ENCODE data around the gene TASP1. TPM values are rescaled to one million over a fixed set of nuclear protein-coding genes. Genes with fewer than 3 reads are reported as not detected.
A peak's percentile ranks its signal among the peaks of the same experiment; 100 is the strongest.
"Not testable (repeated sequence)": the region's sequence is repeated elsewhere in the genome, so short reads cannot be mapped to it uniquely, and the experiment has no call there.

TASP1 gene
- total and polyA plus RNA-seq, 4 donors, result 2.5 to 10.0 (median 4.7) TPM

DNA sequence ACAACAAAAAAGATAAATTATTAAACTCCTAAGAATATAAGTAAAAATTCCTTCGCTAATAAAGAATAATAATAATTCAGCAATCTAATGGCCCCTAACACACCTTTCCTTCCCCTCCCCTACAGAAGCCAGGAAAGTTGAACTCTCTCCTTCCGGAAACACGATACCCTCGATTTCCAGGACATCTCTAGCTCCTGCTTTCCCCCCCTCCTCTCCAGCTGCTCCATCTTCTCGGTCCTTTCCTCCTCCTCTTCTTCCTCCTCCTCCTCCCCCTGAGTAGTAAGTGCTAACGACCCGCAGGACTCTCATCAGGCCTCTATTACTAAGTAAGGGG is 603 bp downstream of the TASP1 start:
- Histone ChIP-seq H3K9ac (ENCODE audit: low read depth in 1 of 2, low read length in 2 of 2) (peak overlapping the region in 1 of 2 donors; percentile 82), H3K4me1 (ENCODE audit: control insufficient read depth in 4 of 4, insufficient read depth in 4 of 4, low read length in 3 of 4) (peaks cover 0 to 11% (median 5%) of the 10 kb centered on the region in 4 donors), H3K27me3 (ENCODE audit: control insufficient read depth in 4 of 4, insufficient read depth in 4 of 4, low read length in 3 of 4) (no peaks in the 10 kb centered on the region), H3K9me3 (ENCODE audit: control insufficient read depth in 4 of 4, low read length in 3 of 4) (no peaks in the 10 kb centered on the region), H3K36me3 (ENCODE audit: control insufficient read depth in 4 of 4, insufficient read depth in 3 of 4, low read depth in 1 of 4, low read length in 3 of 4) (no peaks in the 10 kb centered on the region), H3K27ac (ENCODE audit: low read depth in 1 of 2, low read length in 2 of 2) (peak overlapping the region; percentile 66 to 82), H3K4me3 (ENCODE audit: low read depth in 1 of 3, low read length in 3 of 3) (peak overlapping the region; percentile 85 to 97 (median 86))
- no peak for TF ChIP-seq TAF1 (conservative IDR thresholded peaks at IDR 0.05)
- no peak for TF ChIP-seq CTCF (IDR thresholded peaks at IDR 0.05; ENCODE audit: low read depth, low read length, missing input control)
- no peak for TF ChIP-seq SP1 (IDR thresholded peaks at IDR 0.05)
- TF ChIP-seq MAX (IDR thresholded peaks at IDR 0.05), result no peak
- TF ChIP-seq HNF4G (IDR thresholded peaks at IDR 0.05), result no peak
- DNase-seq (ENCODE audit: low spot score), result no peak
- 3% methylated on average over 7 of the region's 7 CpGs for WGBS

GRCh38 chr20:13632431-13632830 is 6.3 kb downstream of the TASP1 start:
- Histone ChIP-seq H3K27me3 (ENCODE audit: control insufficient read depth in 4 of 4, insufficient read depth in 4 of 4, low read length in 3 of 4) (no peaks in the 10 kb centered on the region), H3K4me3 (ENCODE audit: low read depth in 1 of 3, low read length in 3 of 3) (no peak overlapping the region), H3K36me3 (ENCODE audit: control insufficient read depth in 4 of 4, insufficient read depth in 3 of 4, low read depth in 1 of 4, low read length in 3 of 4) (peaks cover 0 to 7% (median 5%) of the 10 kb centered on the region in 4 donors), H3K9ac (ENCODE audit: low read depth in 1 of 2, low read length in 2 of 2) (no peak overlapping the region), H3K27ac (ENCODE audit: low read depth in 1 of 2, low read length in 2 of 2) (no peak overlapping the region), H3K9me3 (ENCODE audit: control insufficient read depth in 4 of 4, low read length in 3 of 4) (no peaks in the 10 kb centered on the region), H3K4me1 (ENCODE audit: control insufficient read depth in 4 of 4, insufficient read depth in 4 of 4, low read length in 3 of 4) (no peaks in the 10 kb centered on the region)
- WGBS, result 95% methylated on average over 1 of the region's 1 CpG
- TF ChIP-seq RXRA (IDR thresholded peaks at IDR 0.05) (no peak), GABPA (IDR thresholded peaks at IDR 0.05 in 1 of 2, conservative IDR thresholded peaks at IDR 0.05 in 1 of 2) (no peak), EGR1 (IDR thresholded peaks at IDR 0.05; ENCODE audit: low read depth in 2 of 2) (no peak), ZBTB33 (IDR thresholded peaks at IDR 0.05) (no peak), FOXA1 (IDR thresholded peaks at IDR 0.05) (no peak), SP1 (IDR thresholded peaks at IDR 0.05) (no peak), HNF4G (IDR thresholded peaks at IDR 0.05) (no peak), YY1 (IDR thresholded peaks at IDR 0.05) (no peak), TAF1 (conservative IDR thresholded peaks at IDR 0.05) (no peak), FOXA2 (IDR thresholded peaks at IDR 0.05) (no peak), RAD21 (IDR thresholded peaks at IDR 0.05) (no peak), HNF4A (conservative IDR thresholded peaks at IDR 0.05) (no peak), NR2F2 (IDR thresholded peaks at IDR 0.05) (no peak), CTCF (IDR thresholded peaks at IDR 0.05; ENCODE audit: low read depth, low read length, missing input control) (no peak)
- TF ChIP-seq, protein P1, sequence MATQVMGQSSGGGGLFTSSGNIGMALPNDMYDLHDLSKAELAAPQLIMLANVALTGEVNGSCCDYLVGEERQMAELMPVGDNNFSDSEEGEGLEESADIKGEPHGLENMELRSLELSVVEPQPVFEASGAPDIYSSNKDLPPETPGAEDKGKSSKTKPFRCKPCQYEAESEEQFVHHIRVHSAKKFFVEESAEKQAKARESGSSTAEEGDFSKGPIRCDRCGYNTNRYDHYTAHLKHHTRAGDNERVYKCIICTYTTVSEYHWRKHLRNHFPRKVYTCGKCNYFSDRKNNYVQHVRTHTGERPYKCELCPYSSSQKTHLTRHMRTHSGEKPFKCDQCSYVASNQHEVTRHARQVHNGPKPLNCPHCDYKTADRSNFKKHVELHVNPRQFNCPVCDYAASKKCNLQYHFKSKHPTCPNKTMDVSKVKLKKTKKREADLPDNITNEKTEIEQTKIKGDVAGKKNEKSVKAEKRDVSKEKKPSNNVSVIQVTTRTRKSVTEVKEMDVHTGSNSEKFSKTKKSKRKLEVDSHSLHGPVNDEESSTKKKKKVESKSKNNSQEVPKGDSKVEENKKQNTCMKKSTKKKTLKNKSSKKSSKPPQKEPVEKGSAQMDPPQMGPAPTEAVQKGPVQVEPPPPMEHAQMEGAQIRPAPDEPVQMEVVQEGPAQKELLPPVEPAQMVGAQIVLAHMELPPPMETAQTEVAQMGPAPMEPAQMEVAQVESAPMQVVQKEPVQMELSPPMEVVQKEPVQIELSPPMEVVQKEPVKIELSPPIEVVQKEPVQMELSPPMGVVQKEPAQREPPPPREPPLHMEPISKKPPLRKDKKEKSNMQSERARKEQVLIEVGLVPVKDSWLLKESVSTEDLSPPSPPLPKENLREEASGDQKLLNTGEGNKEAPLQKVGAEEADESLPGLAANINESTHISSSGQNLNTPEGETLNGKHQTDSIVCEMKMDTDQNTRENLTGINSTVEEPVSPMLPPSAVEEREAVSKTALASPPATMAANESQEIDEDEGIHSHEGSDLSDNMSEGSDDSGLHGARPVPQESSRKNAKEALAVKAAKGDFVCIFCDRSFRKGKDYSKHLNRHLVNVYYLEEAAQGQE (IDR thresholded peaks at IDR 0.05), result no peak
- TF ChIP-seq, protein P2, sequence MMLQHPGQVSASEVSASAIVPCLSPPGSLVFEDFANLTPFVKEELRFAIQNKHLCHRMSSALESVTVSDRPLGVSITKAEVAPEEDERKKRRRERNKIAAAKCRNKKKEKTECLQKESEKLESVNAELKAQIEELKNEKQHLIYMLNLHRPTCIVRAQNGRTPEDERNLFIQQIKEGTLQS (IDR thresholded peaks at IDR 0.05), result no peak
- DNase-seq (ENCODE audit: low spot score), result no peak

DNA sequence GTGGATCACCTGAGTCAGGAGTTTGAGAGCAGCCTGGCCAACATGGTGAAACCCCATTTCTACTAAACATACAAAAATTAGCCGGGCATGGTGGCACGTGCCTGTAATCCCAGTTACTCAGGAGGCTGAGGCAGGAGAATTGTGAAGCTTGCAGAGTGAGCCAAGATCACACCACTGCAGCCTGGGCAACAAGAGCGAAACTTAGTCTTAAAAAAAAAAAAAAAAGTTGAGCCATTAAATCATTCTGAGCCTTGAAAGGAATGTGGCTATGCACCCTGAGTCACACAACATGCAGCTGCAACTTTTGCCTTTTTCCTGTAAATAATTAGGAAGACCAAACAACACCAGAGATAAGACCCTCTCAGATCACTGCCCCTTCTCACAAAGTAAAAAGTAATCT is 11.2 kb downstream of the TASP1 start:
- H3K27ac ChIP-seq (ENCODE audit: low read depth in 1 of 2, low read length in 2 of 2); DNase-seq (ENCODE audit: low spot score); H3K27me3 ChIP-seq (ENCODE audit: control insufficient read depth in 4 of 4, insufficient read depth in 4 of 4, low read length in 3 of 4); H3K36me3 ChIP-seq (ENCODE audit: control insufficient read depth in 4 of 4, insufficient read depth in 3 of 4, low read depth in 1 of 4, low read length in 3 of 4); H3K4me1 ChIP-seq (ENCODE audit: control insufficient read depth in 4 of 4, insufficient read depth in 4 of 4, low read length in 3 of 4); H3K9ac ChIP-seq (ENCODE audit: low read depth in 1 of 2, low read length in 2 of 2); H3K9me3 ChIP-seq (ENCODE audit: control insufficient read depth in 4 of 4, low read length in 3 of 4); H3K4me3 ChIP-seq (ENCODE audit: low read depth in 1 of 3, low read length in 3 of 3): not testable (repeated sequence)
- WGBS, result 91% methylated on average over 3 of the region's 3 CpGs
